BLaER1 treated with 17β-estradiol and CSF1 and Interleukin-3, amounts not matched to agents 10 nM and 100 nM (cell line): ENCODE measurements around the gene KIF2A.

Source experiments
- H3K27ac ChIP-seq, 11 experiments: shearing (Covaris generic); formaldehyde crosslinking; 2 replicates each; pipeline ENCODE4 v1.8.1; 2022
- H3K27me3 ChIP-seq, 11 experiments: shearing (Covaris generic); formaldehyde crosslinking; 2 replicates each; pipeline ENCODE4 v1.8.1; 2022
- H3K36me3 ChIP-seq, 11 experiments: shearing (Covaris generic); formaldehyde crosslinking; 2 replicates each; pipeline ENCODE4 v1.8.1; 2022
- H3K4me1 ChIP-seq, 10 experiments: shearing (Covaris generic); formaldehyde crosslinking; 2 replicates each; pipeline ENCODE4 v1.8.1; 2022
- H3K4me2 ChIP-seq, 11 experiments: shearing (Covaris generic); formaldehyde crosslinking; 2 replicates each; pipeline ENCODE4 v1.8.1; 2022
- H3K4me3 ChIP-seq, 10 experiments: shearing (Covaris generic); formaldehyde crosslinking; 2 replicates each; pipeline ENCODE4 v1.8.1; 2022
- H3K9ac ChIP-seq, 11 experiments: shearing (Covaris generic); formaldehyde crosslinking; 2 replicates each; pipeline ENCODE4 v1.8.1; 2022
- H3K9me3 ChIP-seq, 11 experiments: shearing (Covaris generic); formaldehyde crosslinking; replicated peaks in 1 of 11; 2 replicates each; pipeline ENCODE4 v1.8.1; 2022
- H4K20me1 ChIP-seq, 11 experiments: shearing (Covaris generic); formaldehyde crosslinking; 2 replicates each; pipeline ENCODE4 v1.8.1; 2022
- Cebpa-rat ChIP-seq, 11 experiments: shearing (Covaris generic); IDR thresholded peaks; 2 replicates each; pipeline ENCODE4 v1.8.1; 2022

The KIF2A gene

GRCh38 chr5:62362701-62363100, 56.7 kb downstream of the KIF2A start:
- no peak overlapping the region for H3K4me3 ChIP-seq
- H3K27ac ChIP-seq, result no peak overlapping the region
- no peak for TF ChIP-seq Cebpa-rat (IDR thresholded peaks at IDR 0.05)
- no peak overlapping the region for H3K9ac ChIP-seq
- H3K36me3 ChIP-seq, result peaks cover 79 to 96% (median 90%) of the 10 kb centered on the region in 11 experiments
- peaks cover 0 to 19% (median 15%) of the 10 kb centered on the region in 11 experiments; a peak in 18 of 22 replicates for H3K9me3 ChIP-seq
- H3K4me1 ChIP-seq, result no peaks in the 10 kb centered on the region
- no peaks in the 10 kb centered on the region for H3K27me3 ChIP-seq
- no peak overlapping the region for H3K4me2 ChIP-seq
- no peaks in the 10 kb centered on the region for H4K20me1 ChIP-seq

DNA sequence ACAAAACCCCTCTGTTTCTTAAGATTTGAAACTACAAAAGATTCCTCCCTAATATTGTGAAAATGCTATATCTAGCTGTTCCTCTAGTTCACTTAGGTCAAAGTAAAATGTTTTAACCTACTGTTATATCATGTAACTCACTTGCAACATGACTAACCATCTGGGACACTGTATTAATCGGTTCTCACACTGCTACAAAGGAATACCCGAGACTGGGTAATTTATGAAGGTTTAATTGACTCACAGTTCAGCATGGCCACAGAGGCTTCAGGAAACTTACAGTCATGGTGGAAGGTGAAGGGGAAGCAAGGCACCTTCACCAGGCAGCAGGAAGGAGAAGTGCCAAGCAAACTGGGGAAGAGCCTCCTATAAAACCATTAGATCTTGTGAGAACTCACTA, 63.0 kb downstream of the KIF2A start:
- no peak overlapping the region for H3K4me2 ChIP-seq
- no peak overlapping the region for H3K9ac ChIP-seq
- H3K36me3 ChIP-seq, result peaks cover 79 to 100% (median 90%) of the 10 kb centered on the region in 11 experiments
- H4K20me1 ChIP-seq, result peaks cover 0 to 3% (median 0%) of the 10 kb centered on the region in 11 experiments; a peak in 1 of 22 replicates
- no peaks in the 10 kb centered on the region for H3K4me1 ChIP-seq
- H3K4me3 ChIP-seq, result no peak overlapping the region
- peaks cover 0 to 18% (median 14%) of the 10 kb centered on the region in 11 experiments; a peak in 18 of 22 replicates for H3K9me3 ChIP-seq
- no peak for TF ChIP-seq Cebpa-rat (IDR thresholded peaks at IDR 0.05)
- no peaks in the 10 kb centered on the region for H3K27me3 ChIP-seq
- no peak overlapping the region for H3K27ac ChIP-seq

- Histone ChIP-seq H3K27me3 (no peaks in the 10 kb centered on the region), H3K4me2 (no peak overlapping the region), H3K4me3 (no peak overlapping the region), H3K4me1 (no peaks in the 10 kb centered on the region), H3K9ac (no peak overlapping the region), H3K9me3 (no peaks in the 10 kb centered on the region), H3K36me3 (peaks cover 79 to 100% (median 90%) of the 10 kb centered on the region in 11 experiments), H3K27ac (no peak overlapping the region), H4K20me1 (peaks cover 0 to 3% (median 0%) of the 10 kb centered on the region in 11 experiments; a peak in 2 of 22 replicates)
- no peak for TF ChIP-seq Cebpa-rat (IDR thresholded peaks at IDR 0.05)
Observed at GRCh38 chr5:62371409-62371808, 65.4 kb downstream of the KIF2A start.

- no peaks in the 10 kb centered on the region for H3K27me3 ChIP-seq
- TF ChIP-seq Cebpa-rat (IDR thresholded peaks at IDR 0.05), result no peak
- H3K36me3 ChIP-seq, result peaks cover 82 to 100% (median 90%) of the 10 kb centered on the region in 11 experiments
Observed at GRCh38 chr5:62372600-62372999, 66.6 kb downstream of the KIF2A start.

DNA sequence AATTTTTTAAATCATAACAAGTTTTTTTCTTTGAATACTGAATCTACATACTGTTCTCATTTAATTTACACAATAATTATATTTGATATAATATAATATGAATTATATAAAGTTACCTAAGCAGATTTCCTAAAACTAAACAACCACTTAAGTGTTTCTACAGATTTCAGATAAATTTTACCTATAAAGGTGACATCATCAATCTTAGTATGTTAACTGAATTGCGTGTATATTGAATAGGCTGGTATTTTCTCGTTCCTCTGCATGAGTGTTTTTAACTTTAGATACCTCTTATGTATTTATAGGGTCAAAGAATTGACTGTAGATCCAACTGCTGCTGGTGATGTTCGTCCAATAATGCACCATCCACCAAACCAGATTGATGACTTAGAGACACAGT, 67.4 kb downstream of the KIF2A start:
- no peaks in the 10 kb centered on the region for H3K9me3 ChIP-seq
- no peak for TF ChIP-seq Cebpa-rat (IDR thresholded peaks at IDR 0.05)
- no peaks in the 10 kb centered on the region for H3K4me1 ChIP-seq
- no peak overlapping the region for H3K4me2 ChIP-seq
- no peaks in the 10 kb centered on the region for H3K27me3 ChIP-seq
- H3K36me3 ChIP-seq, result peaks cover 84 to 100% (median 90%) of the 10 kb centered on the region in 11 experiments
- no peak overlapping the region for H3K27ac ChIP-seq
- peaks cover 0 to 2% (median 0%) of the 10 kb centered on the region in 11 experiments; a peak in 2 of 22 replicates for H4K20me1 ChIP-seq
- no peak overlapping the region for H3K9ac ChIP-seq
- H3K4me3 ChIP-seq, result no peak overlapping the region

More at GRCh38 chr5:62372600-62372999, 66.6 kb downstream of the KIF2A start:
- Histone ChIP-seq H3K4me2 (no peak overlapping the region), H3K4me3 (no peak overlapping the region), H3K9ac (no peak overlapping the region), H3K4me1 (no peaks in the 10 kb centered on the region), H3K27ac (no peak overlapping the region), H3K9me3 (no peaks in the 10 kb centered on the region), H4K20me1 (peaks cover 0 to 3% (median 0%) of the 10 kb centered on the region in 11 experiments; a peak in 2 of 22 replicates)

DNA sequence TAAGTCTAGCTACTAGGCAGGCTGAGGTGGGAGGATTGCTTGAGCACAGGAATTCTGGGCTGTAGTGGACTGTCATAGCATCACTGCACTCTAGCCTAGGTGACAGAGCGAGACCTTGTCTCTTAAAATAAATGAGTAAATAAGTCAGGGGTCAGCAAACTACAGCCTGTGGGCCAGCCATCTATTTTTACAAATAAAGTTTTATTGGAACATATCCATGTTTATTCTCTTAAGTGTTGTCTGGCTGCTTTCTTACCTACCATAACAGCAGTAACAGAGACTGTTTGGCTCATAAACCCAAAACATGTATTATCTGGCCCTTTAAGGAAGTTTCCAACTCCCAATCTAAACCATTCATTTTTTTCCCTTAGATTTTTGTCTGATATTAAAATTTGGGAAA, 68.1 kb downstream of the KIF2A start:
- no peaks in the 10 kb centered on the region for H3K4me1 ChIP-seq
- no peaks in the 10 kb centered on the region; a peak in 1 of 22 replicates for H4K20me1 ChIP-seq
- TF ChIP-seq Cebpa-rat (IDR thresholded peaks at IDR 0.05), result no peak
- no peak overlapping the region for H3K4me2 ChIP-seq
- H3K9ac ChIP-seq, result no peak overlapping the region
- no peaks in the 10 kb centered on the region for H3K9me3 ChIP-seq
- no peak overlapping the region for H3K27ac ChIP-seq
- H3K36me3 ChIP-seq, result peaks cover 84 to 100% (median 90%) of the 10 kb centered on the region in 11 experiments
- no peaks in the 10 kb centered on the region for H3K27me3 ChIP-seq
- no peak overlapping the region for H3K4me3 ChIP-seq

- Histone ChIP-seq H3K36me3 (peaks cover 86 to 100% (median 93%) of the 10 kb centered on the region in 11 experiments), H3K27ac (no peak overlapping the region; a peak in 1 of 22 replicates), H3K4me2 (no peak overlapping the region)
Observed at GRCh38 chr5:62375627-62376026, 69.6 kb downstream of the KIF2A start.

DNA sequence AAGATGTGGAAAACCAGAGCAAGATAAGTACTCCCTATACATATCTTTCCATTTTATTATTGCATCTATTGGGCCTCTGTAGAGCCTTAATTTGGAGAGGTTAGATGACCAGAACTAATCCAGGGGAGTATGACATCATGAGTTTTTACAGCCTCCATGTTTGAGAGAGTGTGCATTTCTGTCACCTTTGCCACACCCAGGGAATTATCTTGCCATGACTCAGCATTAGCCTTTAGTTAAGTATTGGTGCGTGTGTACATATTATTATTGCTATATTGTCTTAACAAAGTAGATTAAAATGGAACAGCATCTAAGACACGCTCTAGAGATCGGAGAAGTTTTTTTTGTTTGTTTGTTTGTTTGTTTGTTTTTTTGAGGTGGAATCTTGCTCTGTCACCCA, 70.1 kb downstream of the KIF2A start:
- H4K20me1 ChIP-seq, result peaks cover 0 to 4% (median 0%) of the 10 kb centered on the region in 11 experiments; a peak in 2 of 22 replicates
- no peak overlapping the region for H3K4me2 ChIP-seq
- TF ChIP-seq Cebpa-rat (IDR thresholded peaks at IDR 0.05), result no peak
- no peak overlapping the region; a peak in 1 of 22 replicates for H3K27ac ChIP-seq
- no peaks in the 10 kb centered on the region for H3K27me3 ChIP-seq
- H3K9me3 ChIP-seq, result no peaks in the 10 kb centered on the region
- H3K4me1 ChIP-seq, result no peaks in the 10 kb centered on the region
- no peak overlapping the region for H3K4me3 ChIP-seq
- H3K9ac ChIP-seq, result no peak overlapping the region
- H3K36me3 ChIP-seq, result peaks cover 86 to 100% (median 93%) of the 10 kb centered on the region in 11 experiments

More at GRCh38 chr5:62375627-62376026, 69.6 kb downstream of the KIF2A start:
- H3K9me3 ChIP-seq, result no peaks in the 10 kb centered on the region
- no peaks in the 10 kb centered on the region for H3K27me3 ChIP-seq
- H3K9ac ChIP-seq, result no peak overlapping the region
- H3K4me1 ChIP-seq, result no peaks in the 10 kb centered on the region
- peaks cover 0 to 4% (median 0%) of the 10 kb centered on the region in 11 experiments; a peak in 2 of 22 replicates for H4K20me1 ChIP-seq
- no peak overlapping the region for H3K4me3 ChIP-seq
- TF ChIP-seq Cebpa-rat (IDR thresholded peaks at IDR 0.05), result no peak

DNA sequence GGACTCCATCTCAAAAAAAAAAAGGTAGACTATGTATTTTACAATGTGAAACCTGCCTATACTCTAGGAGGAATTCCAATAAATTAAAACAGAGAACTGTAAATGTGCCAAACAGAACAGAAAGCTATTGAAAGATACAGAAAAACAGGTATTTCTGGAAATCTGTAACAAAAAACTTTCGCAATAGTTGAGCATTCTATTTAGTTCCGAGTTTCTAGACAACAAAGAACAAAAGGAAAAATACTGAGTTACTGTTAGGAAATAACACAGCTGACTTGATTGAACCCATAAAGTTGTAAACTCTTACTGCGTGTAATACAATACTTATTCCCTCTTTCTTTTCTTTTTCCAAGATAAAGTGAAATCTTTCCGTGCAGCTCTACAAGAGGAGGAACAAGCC, 79.1 kb downstream of the KIF2A start:
- no peak overlapping the region for H3K9ac ChIP-seq
- no peak overlapping the region for H3K4me2 ChIP-seq
- no peaks in the 10 kb centered on the region for H3K9me3 ChIP-seq
- H3K27ac ChIP-seq, result no peak overlapping the region
- no peaks in the 10 kb centered on the region for H3K27me3 ChIP-seq
- TF ChIP-seq Cebpa-rat (IDR thresholded peaks at IDR 0.05), result peak in 2 of 11 experiments; percentile 28 to 54; a peak in 3 of 22 replicates
- H3K36me3 ChIP-seq, result peaks cover 93 to 100% (median 97%) of the 10 kb centered on the region in 11 experiments
- H3K4me1 ChIP-seq, result no peaks in the 10 kb centered on the region
- no peak overlapping the region for H3K4me3 ChIP-seq
- peaks cover 0 to 30% (median 10%) of the 10 kb centered on the region in 11 experiments; a peak in 5 of 22 replicates for H4K20me1 ChIP-seq
